Measurements from ENCODE around the gene CEP41.

The CEP41 gene, protein sequence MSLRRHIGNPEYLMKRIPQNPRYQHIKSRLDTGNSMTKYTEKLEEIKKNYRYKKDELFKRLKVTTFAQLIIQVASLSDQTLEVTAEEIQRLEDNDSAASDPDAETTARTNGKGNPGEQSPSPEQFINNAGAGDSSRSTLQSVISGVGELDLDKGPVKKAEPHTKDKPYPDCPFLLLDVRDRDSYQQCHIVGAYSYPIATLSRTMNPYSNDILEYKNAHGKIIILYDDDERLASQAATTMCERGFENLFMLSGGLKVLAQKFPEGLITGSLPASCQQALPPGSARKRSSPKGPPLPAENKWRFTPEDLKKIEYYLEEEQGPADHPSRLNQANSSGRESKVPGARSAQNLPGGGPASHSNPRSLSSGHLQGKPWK

DNA sequence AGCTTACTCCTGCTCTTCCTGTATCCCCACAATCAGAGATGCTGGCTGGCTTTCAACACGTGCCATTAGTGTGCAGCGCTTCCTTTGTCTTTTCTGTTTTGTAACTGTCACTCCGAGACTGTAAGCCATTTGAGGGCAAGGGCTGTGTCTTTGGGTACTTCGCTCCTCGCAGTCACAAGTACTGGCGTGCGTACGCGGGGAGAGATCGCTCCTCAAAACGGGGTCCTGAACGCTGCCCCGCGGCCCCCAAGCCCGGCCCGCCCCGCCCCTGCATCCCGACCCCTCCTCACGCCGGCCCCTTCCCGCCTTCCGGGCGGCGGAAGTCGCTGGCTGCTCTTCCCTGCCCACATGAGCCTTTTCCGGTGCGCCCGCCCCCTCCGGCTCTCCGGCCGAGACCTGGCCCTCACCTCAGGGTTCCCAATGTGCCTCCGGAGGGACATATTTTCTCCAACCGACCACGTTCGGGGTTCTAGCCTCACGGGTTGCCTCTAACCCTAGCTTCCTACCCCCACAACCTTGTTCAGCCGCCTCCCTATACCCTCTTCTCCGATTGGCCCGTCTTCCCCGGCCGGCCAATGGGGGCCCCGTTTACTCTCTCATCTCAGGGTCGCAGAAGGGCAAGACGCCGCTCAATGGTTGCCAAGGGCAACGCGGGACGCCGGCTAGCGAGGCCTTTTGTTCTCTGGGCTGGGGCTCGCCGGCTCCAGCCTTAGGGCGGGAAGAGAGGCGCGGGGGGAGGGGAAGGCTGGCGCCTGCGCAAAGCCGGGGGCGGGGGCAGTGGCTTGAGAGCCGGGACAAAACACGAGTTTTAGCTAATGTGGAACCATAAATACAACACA, at the start of gene CEP41:
CEP41 (minus strand) TSS at position 490 of the 839 bp plus-strand sequence; CDS start at position 440, 50 bp downstream.
- DNase-seq = peak; percentile 97

DNA sequence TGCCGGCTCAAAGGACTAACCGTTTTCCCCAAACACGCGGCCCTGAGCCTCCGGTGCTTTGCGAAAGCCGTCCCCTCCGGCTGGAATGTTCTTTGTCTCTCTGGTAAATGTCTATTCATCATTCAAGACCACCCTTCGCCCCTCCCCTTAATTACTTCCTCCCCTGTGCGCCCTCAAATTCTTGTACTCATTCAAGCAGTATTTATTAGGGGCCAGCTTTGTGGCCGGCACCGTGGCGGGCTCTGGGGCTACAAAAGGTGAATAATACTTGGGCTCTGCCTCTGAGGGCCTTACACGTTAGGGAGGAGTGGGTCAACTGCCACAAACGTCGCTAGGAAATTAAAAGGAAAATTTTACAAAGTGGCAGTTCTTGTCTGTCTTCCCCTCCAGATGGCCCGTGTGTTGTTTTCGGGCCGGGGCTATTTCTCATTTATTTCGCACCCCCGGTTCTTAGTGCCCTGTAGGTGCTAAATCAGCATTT, 49.5 kb upstream of the CEP41 start:
- DNase-seq = no peak

- no peak for DNase-seq
Measured at GRCh38 chr7:130489140-130489983, 48.5 kb upstream of the CEP41 start.

- no peak for DNase-seq
Measured at GRCh38 chr7:130488392-130489139, 47.8 kb upstream of the CEP41 start.

DNA sequence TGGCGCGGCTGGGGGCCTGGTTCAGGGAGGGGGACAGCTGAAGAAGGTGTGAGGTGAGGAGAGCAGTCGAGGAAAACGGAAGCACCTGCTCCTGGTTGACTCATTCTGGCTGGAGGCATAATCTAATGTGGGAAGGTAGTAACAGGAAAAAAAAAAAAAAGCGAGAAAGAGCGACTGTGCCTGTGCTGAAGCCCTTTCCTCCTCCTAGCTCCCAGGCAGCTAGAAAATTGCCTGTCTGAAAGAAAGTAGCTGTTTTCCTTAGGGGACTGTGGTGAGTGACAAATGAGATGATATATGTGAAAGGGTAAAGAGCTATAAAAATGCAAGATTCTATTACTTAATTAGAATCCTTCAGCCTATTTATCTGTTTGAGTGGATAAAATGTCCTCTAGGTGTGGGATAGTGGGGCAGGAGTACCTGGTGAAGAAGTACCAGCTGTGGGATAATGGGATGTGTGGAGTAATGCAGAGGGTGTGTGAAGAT, 46.2 kb upstream of the CEP41 start:
- DNase-seq = no peak

DNA sequence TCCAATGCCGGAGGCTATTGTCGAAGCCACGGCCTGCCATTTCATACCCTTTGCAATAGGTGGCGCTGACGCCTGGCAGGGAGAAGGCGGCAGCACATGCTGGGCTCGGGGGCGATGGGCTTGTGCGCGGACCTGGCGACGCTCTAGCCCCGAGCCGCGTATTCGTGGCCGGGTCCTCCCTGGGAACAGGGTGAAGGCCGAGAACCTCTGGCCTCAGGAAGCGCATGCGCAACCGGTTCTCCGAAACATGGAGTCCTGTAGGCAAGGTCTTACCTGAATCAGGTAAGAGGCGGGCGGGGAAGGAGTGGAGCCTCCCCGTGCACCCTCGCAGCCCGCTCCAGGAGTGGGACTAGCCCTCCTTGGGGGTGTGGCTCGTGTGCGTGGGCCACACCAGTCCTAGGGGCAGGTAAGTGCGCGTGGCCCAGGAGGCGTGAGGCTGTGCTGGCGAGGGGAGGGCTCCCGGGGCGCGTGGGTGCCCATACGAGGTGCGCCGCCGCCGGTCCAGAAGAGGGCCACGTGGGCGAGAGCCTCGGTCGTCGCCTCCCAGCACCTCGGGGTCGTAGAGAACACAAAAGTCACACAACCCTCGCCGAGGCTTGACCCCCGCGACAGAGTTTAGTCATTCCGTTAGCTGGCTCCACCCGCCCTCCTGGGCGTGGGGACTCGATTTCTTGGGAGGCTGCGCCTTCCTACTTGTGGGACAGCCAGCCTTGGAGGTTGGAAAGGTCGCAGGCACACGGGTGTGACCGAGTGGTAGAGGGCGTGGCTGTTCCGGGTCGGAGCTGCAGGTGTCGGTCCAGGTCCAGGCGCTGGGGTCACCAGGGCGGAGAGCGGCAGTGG, 45.5 kb upstream of the CEP41 start:
- DNase-seq = peak; percentile 65

DNA sequence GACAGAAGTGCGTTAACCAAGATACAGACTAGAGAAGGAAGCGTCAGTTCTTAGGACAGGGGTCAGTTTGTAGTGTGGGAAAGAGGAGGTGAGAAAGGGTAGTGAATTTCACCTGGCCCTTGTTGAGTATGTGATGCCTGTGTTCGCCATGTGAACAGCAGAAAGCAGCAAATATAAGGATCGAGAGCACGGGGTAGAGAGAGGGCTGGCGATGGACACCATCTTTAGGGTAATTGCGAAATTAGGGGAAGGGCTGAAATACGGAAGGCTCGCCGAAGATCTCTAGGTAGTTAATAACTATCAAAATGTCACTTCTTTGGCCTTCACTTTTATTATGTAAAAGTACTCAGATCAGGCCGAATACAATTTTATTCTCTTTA, 44.9 kb upstream of the CEP41 start:
- DNase-seq = no peak

DNA sequence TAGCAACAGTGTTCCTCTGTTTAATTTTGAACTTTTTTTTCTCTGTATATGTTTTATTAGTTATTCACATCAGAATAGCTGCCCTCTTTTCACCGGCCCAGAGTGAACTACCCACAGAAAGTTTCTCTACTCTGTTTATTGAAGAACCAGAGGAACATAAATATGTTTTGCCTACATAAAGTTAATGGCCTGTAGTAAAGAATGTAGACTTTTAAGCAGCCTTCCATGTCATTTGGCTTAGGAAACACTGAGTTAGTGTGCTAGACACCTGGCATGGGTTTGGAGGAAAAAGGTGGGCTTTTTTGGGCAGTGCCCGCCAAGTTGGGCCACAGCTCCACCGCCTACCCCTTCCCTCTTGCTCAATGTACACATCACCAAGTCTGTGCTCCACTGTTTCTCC, 42.2 kb upstream of the CEP41 start:
- no peak for DNase-seq

- no peak for DNase-seq
Measured at GRCh38 chr7:130481898-130482297, 41.1 kb upstream of the CEP41 start.

- DNase-seq = no peak
Measured at GRCh38 chr7:130479716-130480400, 39.0 kb upstream of the CEP41 start.

DNA sequence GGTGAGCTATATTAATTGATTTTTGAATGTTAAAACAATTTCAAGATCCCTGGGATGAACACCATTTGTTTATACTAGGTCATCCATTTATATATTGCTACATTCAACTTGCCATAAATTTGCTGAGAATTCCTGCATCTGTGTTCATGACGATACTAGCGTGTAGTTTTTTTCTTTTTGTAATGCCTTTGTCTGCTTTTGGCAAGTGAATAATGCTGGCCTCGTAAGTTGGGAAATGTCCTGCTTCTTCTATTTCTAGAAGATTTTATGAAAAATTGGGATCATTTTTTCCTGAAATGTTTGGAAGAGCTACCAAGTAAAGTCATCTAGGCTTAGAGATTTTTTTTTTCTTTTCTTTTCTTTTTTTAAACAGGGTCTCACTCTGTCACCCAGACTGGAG, 38.2 kb upstream of the CEP41 start:
- no peak for DNase-seq

- DNase-seq = peak; percentile 12
Measured at GRCh38 chr7:130476297-130477150, 35.7 kb upstream of the CEP41 start.

GRCh38 chr7:130475776-130476175, 35.0 kb upstream of the CEP41 start:
- DNase-seq = no peak

- DNase-seq = no peak
Measured at GRCh38 chr7:130473876-130474275, 33.1 kb upstream of the CEP41 start.

- no peak for DNase-seq
Measured at GRCh38 chr7:130473289-130473688, 32.5 kb upstream of the CEP41 start.

DNA sequence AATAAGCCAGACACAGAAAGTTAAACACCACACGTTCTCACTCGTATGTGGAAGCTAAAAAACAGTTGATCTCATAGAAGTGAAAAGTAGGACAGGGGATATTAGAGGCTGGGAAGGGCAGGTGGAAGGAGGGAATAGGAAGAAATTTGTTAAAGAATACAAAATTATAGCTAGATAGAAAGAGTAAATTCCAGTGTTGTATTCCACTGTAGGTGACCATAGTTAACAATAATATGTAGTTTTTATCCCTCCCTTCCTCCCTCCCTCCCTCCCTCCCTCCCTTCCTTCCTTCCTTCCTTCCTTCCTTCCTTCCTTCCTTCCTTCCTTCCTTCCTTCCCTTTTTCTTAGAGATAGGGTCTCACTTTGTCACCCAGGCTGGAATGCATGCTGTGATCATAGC, 31.2 kb upstream of the CEP41 start:
- DNase-seq = no peak

DNA sequence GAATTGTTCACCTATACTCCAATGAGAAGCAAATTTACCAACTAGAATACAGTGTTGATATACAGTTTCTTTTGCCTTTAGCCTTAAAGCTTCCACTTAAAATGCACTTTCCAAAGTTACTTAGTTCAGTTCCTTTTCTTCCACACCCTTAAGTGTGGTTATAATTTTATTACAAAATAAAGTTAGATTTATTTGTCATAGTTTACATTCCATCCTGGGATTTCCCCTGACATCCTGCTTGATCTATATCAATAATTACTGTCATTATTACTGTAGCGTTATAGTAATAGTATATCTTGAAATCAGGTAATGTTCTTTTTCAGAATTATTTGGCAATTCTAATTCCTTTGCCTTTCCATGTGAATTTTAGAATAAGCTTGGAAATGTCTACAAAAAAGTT, 27.8 kb upstream of the CEP41 start:
- DNase-seq = no peak

DNA sequence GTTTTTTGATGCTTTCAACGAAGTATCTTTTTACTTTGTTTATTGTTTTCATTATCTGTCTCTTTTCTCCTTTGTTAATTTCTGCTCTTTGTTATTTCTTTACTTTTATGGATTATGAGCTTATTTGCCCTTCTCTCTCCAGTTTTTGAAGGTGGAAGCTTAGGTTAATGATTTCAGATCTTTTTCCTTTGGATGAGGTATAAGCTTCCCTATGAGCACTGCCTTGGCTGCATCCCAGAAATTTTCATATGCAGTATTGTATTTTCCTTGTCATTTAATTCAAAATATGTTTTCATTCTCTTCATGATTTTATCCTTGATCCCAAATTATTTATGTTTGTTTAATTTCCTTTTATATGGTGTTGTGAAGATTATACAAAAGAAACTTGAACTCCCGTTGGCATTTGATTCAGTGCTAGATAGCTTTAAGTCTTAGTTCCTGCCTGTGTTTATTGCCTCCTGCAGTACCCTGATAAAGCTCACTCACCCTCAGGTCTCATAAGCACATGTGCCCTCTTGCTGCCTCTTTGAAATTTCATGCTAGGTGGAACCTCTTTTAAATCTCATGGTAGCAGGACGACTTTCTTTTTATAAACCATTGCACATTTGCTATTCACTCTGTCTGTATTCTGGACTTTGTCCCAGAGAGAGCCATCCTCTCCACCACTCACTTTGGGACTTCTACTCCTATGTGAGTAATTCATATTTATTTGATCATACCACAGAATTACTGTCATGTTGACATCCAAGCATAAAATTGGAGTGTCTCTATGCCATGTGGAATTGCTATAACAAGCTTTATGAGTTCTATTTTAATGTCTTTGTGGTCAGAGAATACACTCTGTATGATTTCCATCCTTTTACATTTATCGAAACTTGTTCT, 23.0 kb upstream of the CEP41 start:
- no peak for DNase-seq

DNA sequence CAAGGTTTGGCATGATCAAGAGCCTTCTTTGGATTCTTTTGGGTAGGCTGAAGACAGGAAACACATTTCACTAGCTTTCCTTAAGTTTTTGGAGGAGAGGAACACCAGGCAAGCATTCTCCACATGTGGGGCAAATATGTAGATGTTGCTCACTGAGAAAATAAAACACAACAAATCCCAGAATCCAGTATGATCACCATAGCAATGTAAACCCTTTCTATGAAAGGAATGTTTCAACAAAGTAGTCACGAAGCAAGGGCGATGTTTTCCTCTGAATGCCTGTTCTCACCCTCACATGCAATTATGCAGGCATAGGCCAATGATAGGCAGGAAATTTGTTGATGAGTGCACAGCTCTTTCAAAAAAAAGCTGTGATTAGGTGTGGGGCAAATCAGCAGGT, 20.5 kb upstream of the CEP41 start:
- DNase-seq = no peak

All from activated CD4-positive, alpha-beta T cell treated with anti-CD3 and anti-CD28 coated beads, Interleukin-2, Interleukin-6, amounts not matched to agents 100 ng/mL and 50 ng/mL, durations not matched to agents 16 hours and 8 hours (primary cell).